HUDEP-2 (cell line): ENCODE data around the gene AGBL1.

Experiments
- DNase-seq, 76 experiments: peaks; one replicate each; lab custom pipeline; 2025; ENCODE audit not compliant: unreplicated experiment in 76 of 76; lab: John Stamatoyannopoulos, UW

Gene AGBL1

GRCh38 chr15:86231864-86232721 lies 152.4 kb downstream of the AGBL1 start:
- DNase-seq, result peak in 6 of 76 experiments; percentile 2 to 11 (median 4)

- DNase-seq, result no peak
Measured at GRCh38 chr15:86235667-86236066, 156.0 kb downstream of the AGBL1 start.

GRCh38 chr15:86236356-86237110 lies 156.9 kb downstream of the AGBL1 start:
- no peak for DNase-seq

GRCh38 chr15:86237111-86237500 lies 157.4 kb downstream of the AGBL1 start:
- DNase-seq, result no peak

- DNase-seq, result no peak
Measured at GRCh38 chr15:86247249-86247955, 167.7 kb downstream of the AGBL1 start.

GRCh38 chr15:86255247-86255646 lies 175.6 kb downstream of the AGBL1 start:
- DNase-seq, result no peak

GRCh38 chr15:86256628-86257027 lies 177.0 kb downstream of the AGBL1 start:
- DNase-seq, result no peak

GRCh38 chr15:86259589-86259988 lies 179.9 kb downstream of the AGBL1 start:
- no peak for DNase-seq

GRCh38 chr15:86263230-86263629 lies 183.6 kb downstream of the AGBL1 start:
- DNase-seq, result no peak

GRCh38 chr15:86266896-86267484 lies 187.3 kb downstream of the AGBL1 start:
- no peak for DNase-seq

GRCh38 chr15:86267892-86268291 lies 188.2 kb downstream of the AGBL1 start:
- no peak for DNase-seq

- DNase-seq, result no peak
Measured at GRCh38 chr15:86268558-86268957, 188.9 kb downstream of the AGBL1 start.

GRCh38 chr15:86273309-86273708 lies 193.6 kb downstream of the AGBL1 start:
- no peak for DNase-seq

GRCh38 chr15:86275361-86275760 lies 195.7 kb downstream of the AGBL1 start:
- DNase-seq, result no peak

GRCh38 chr15:86278586-86278985 lies 198.9 kb downstream of the AGBL1 start:
- DNase-seq, result no peak

- DNase-seq, result no peak
Measured at GRCh38 chr15:86284635-86285034, 205.0 kb downstream of the AGBL1 start.

GRCh38 chr15:86295511-86295910 lies 215.8 kb downstream of the AGBL1 start:
- DNase-seq, result no peak

- no peak for DNase-seq
Measured at GRCh38 chr15:86296769-86297168, 217.1 kb downstream of the AGBL1 start.

- DNase-seq, result no peak
Measured at GRCh38 chr15:86300390-86301125, 220.9 kb downstream of the AGBL1 start.

GRCh38 chr15:86311568-86312280 lies 232.1 kb downstream of the AGBL1 start:
- no peak for DNase-seq
